IMR-90 (cell line): ENCODE measurements around the gene CAPN8. TPM values are rescaled to one million over a fixed set of nuclear protein-coding genes. Genes with fewer than 3 reads are reported as not detected.

Source experiments
- ATAC-seq: fragments of 200-7000 bp; cut with Tn5 transposase; 2 replicates; pipeline ENCODE4 v1.9.1; 2020; ENCODE audit warnings: low read depth, mild to moderate bottlenecking, moderate library complexity
- BruUV-seq: library from RNA; stranded (reverse); fragments of 400-500 nt; replicated peaks from 2 replicates; lab custom pipeline; 2021; lab: Mats Ljungman, UMichigan
- CTCF ChIA-PET: fragments of 300-600 bp; formaldehyde crosslinking; extraction: SDS; loops from one replicate; lab custom pipeline; 2021; ENCODE audit warnings: antibody characterized with exemption; lab: Yijun Ruan, JAX
- POLR2A ChIA-PET: fragments of 300-600 bp; sonication (Branson Sonifier 250); formaldehyde crosslinking; loops from one replicate; lab custom pipeline; 2022; ENCODE audit warnings: antibody characterized with exemption; ENCODE audit not compliant: unreplicated experiment; lab: Charles Lee
- DNase-seq: peaks from one replicate; pipeline ENCODE4 v3.0.0; 2013
- H2AFZ ChIP-seq: replicated peaks from 2 replicates; pipeline ENCODE3; 2013; ENCODE audit warnings: low read length, mild to moderate bottlenecking; ENCODE audit not compliant: poor library complexity
- H2AK5ac ChIP-seq: 2 replicates; pipeline ENCODE4 v1.6.1; 2013; ENCODE audit warnings: low read depth, low read length, inconsistent platforms
- H2AK9ac ChIP-seq: replicated peaks from 2 replicates; pipeline ENCODE3; 2013; ENCODE audit warnings: mild to moderate bottlenecking, low read depth, low read length, moderate library complexity; ENCODE audit not compliant: poor library complexity
- H2BK120ac ChIP-seq: 2 replicates; pipeline ENCODE4 v1.6.1; 2013; ENCODE audit warnings: low read depth, low read length, inconsistent platforms
- H2BK15ac ChIP-seq: 3 replicates; pipeline ENCODE4 v1.6.1; 2013; ENCODE audit warnings: low read depth, low read length, inconsistent platforms
- H2BK20ac ChIP-seq: 2 replicates; pipeline ENCODE4 v1.6.1; 2013; ENCODE audit warnings: low read depth, mild to moderate bottlenecking, inconsistent platforms, low read length, moderate library complexity
- H2BK5ac ChIP-seq: 2 replicates; pipeline ENCODE4 v1.6.1; 2013; ENCODE audit warnings: mild to moderate bottlenecking, low read depth, low read length, inconsistent platforms; ENCODE audit not compliant: poor library complexity, severe bottlenecking
- H3K14ac ChIP-seq: replicated peaks from 2 replicates; pipeline ENCODE4 v1.6.1; 2013; ENCODE audit warnings: low read depth, low read length, inconsistent platforms
- H3K18ac ChIP-seq: 2 replicates; pipeline ENCODE4 v1.6.1; 2013; ENCODE audit warnings: low read depth, low read length, control low read depth
- H3K23ac ChIP-seq: 2 replicates; pipeline ENCODE4 v1.6.1; 2013; ENCODE audit warnings: low read depth, low read length, inconsistent platforms
- H3K27ac ChIP-seq: 2 replicates; pipeline ENCODE4 v1.5.1; 2013; ENCODE audit warnings: mild to moderate bottlenecking, control low read depth, low read length; ENCODE audit not compliant: insufficient read depth
- H3K27me3 ChIP-seq: 2 replicates; pipeline ENCODE4 v1.6.1; 2013; ENCODE audit warnings: low read length; ENCODE audit not compliant: control insufficient read depth, insufficient read depth
- H3K36me3 ChIP-seq: 2 replicates; pipeline ENCODE4 v1.6.1; 2013; ENCODE audit warnings: low read length, mixed read lengths; ENCODE audit not compliant: control insufficient read depth, insufficient read depth
- H3K4ac ChIP-seq: 2 replicates; pipeline ENCODE4 v1.6.1; 2013; ENCODE audit warnings: low read depth, low read length, inconsistent platforms
- H3K4me1 ChIP-seq: 2 replicates; pipeline ENCODE4 v1.6.1; 2013; ENCODE audit warnings: low read length, mixed read lengths; ENCODE audit not compliant: control insufficient read depth, insufficient read depth
- H3K4me2 ChIP-seq: 2 replicates; pipeline ENCODE4 v1.6.1; 2013; ENCODE audit warnings: low read depth, mild to moderate bottlenecking, control low read depth, low read length, moderate library complexity
- H3K4me3 ChIP-seq: 2 replicates; pipeline ENCODE4 v1.5.1; 2013; ENCODE audit warnings: low read depth, mild to moderate bottlenecking, control low read depth, low read length, moderate library complexity; ENCODE audit not compliant: insufficient read depth
- H3K56ac ChIP-seq: 2 replicates; pipeline ENCODE4 v1.6.1; 2013; ENCODE audit warnings: low read length, inconsistent platforms; ENCODE audit not compliant: insufficient read depth; ENCODE audit errors: extremely low read depth
- H3K79me1 ChIP-seq, 2 experiments: 2 replicates each; pipeline ENCODE4 v1.6.1; 2013; ENCODE audit warnings: low read length in 2 of 2, inconsistent platforms in 1 of 2, low read depth in 1 of 2
- H3K9ac ChIP-seq: 2 replicates; pipeline ENCODE4 v1.6.1; 2013; ENCODE audit warnings: low read depth, low read length, control low read depth
- H3K9me1 ChIP-seq: 2 replicates; pipeline ENCODE4 v1.6.1; 2013; ENCODE audit warnings: low read length, inconsistent platforms; ENCODE audit not compliant: insufficient read depth
- H3K9me3 ChIP-seq: 2 replicates; pipeline ENCODE4 v1.6.1; 2013; ENCODE audit warnings: low read length; ENCODE audit not compliant: control insufficient read depth, insufficient read depth
- H4K20me1 ChIP-seq: 2 replicates; pipeline ENCODE4 v1.6.1; 2013; ENCODE audit warnings: low read length, inconsistent platforms; ENCODE audit not compliant: insufficient read depth
- H4K5ac ChIP-seq: 2 replicates; pipeline ENCODE4 v1.6.1; 2013; ENCODE audit warnings: mild to moderate bottlenecking, low read depth, low read length, control low read depth
- H4K8ac ChIP-seq, 2 experiments: 2 replicates each; pipeline ENCODE4 v1.6.1; 2013; ENCODE audit warnings: low read depth in 2 of 2, low read length in 2 of 2, control low read depth in 1 of 2, inconsistent platforms in 1 of 2
- H4K91ac ChIP-seq: 2 replicates; pipeline ENCODE4 v1.6.1; 2013; ENCODE audit warnings: low read depth, low read length, inconsistent platforms; ENCODE audit not compliant: insufficient read depth
- CEBPB ChIP-seq: IDR thresholded peaks from 2 replicates; pipeline ENCODE4 v1.6.1; 2012; ENCODE audit warnings: low read depth, low read length, improper control_type of control experiment
- CHD1 ChIP-seq: IDR thresholded peaks from 2 replicates; pipeline ENCODE4 v1.6.1; 2012; ENCODE audit warnings: low read depth, low read length, improper control_type of control experiment
- FOS ChIP-seq: fragments of 150-350 bp; IDR thresholded peaks from 2 replicates; pipeline ENCODE4 v1.6.1; 2016; ENCODE audit warnings: low read depth, low read length
- MAFK ChIP-seq: IDR thresholded peaks from 2 replicates; pipeline ENCODE4 v1.6.1; 2012; ENCODE audit warnings: low read depth, low read length, improper control_type of control experiment
- MAZ ChIP-seq: IDR thresholded peaks from 2 replicates; pipeline ENCODE4 v1.6.1; 2012; ENCODE audit warnings: low read depth, mild to moderate bottlenecking, low read length, improper control_type of control experiment, moderate library complexity, borderline replicate concordance
- NFE2L2 ChIP-seq: fragments of 150-350 bp; IDR thresholded peaks from 2 replicates; pipeline ENCODE4 v1.6.1; 2016; ENCODE audit warnings: low read depth, mild to moderate bottlenecking, low read length
- POLR2A ChIP-seq: IDR thresholded peaks from 2 replicates; pipeline ENCODE4 v1.6.1; 2012; ENCODE audit warnings: mild to moderate bottlenecking, low read depth, low read length
- RAD21 ChIP-seq: IDR thresholded peaks from 2 replicates; pipeline ENCODE4 v1.6.1; 2012; ENCODE audit warnings: low read length, improper control_type of control experiment
- RCOR1 ChIP-seq: IDR thresholded peaks from 2 replicates; pipeline ENCODE4 v1.6.1; 2012; ENCODE audit warnings: mild to moderate bottlenecking, low read length, improper control_type of control experiment; ENCODE audit not compliant: insufficient replicate concordance
- RFX5 ChIP-seq: IDR thresholded peaks from 2 replicates; pipeline ENCODE4 v1.8.0; 2012; ENCODE audit warnings: low read depth, mild to moderate bottlenecking, low read length, moderate library complexity
- SMC3 ChIP-seq: fragments of 150-350 bp; IDR thresholded peaks from 2 replicates; pipeline ENCODE4 v1.6.1; 2016; ENCODE audit warnings: low read depth, mild to moderate bottlenecking, antibody characterized with exemption, low read length, moderate library complexity
- WGBS, 2 experiments: methylation state at CpG; one replicate each; pipeline versions ENCODE4 v1.1.5 to v1.1.7; 2013; ENCODE audit warnings: missing lambda C conversion rate in 2 of 2; ENCODE audit not compliant: insufficient read length in 1 of 2; ENCODE audit errors: extremely low coverage in 2 of 2; 5-methylcytosine and 5-hydroxymethylcytosine counted together
- dilution Hi-C: fragments of 300-500 bp; cut with HindIII; formaldehyde crosslinking; loops from one replicate; pipeline ENCODE4 v1.14.3; 2018; ENCODE audit warnings: low sequenced_read_pairs; ENCODE audit not compliant: unreplicated experiment
- in situ Hi-C: fragments of 300-500 bp; cut with MboI; formaldehyde crosslinking; loops from 3 replicates; pipeline ENCODE4 v1.14.3; 2019; ENCODE audit warnings: low sequenced_read_pairs, inconsistent platforms, mixed read lengths
- intact Hi-C: fragments of 100-400 bp; cut with micrococcal nuclease; formaldehyde crosslinking; loops from 2 replicates; pipeline ENCODE4 v1.10.0; 2022
- polyA plus RNA-seq, 3 experiments: library from polyadenylated mRNA; depleted of rRNA; stranded (reverse); fragments of >200 nt; gene quantifications; 2 replicates each; pipeline ENCODE4 v1.2.3, GENCODE V29; 2012; ENCODE audit warnings: low replicate concordance in 1 of 3
- total RNA-seq: library from RNA; depleted of rRNA; stranded (reverse); fragments of >200 nt; gene quantifications from 2 replicates; pipeline ENCODE4 v1.2.3, GENCODE V29; 2012
- TF ChIP-seq, protein P1 (sequence below): conservative IDR thresholded peaks from 2 replicates; pipeline ENCODE4 v1.5.1; 2012; ENCODE audit warnings: mild to moderate bottlenecking, low read depth, low read length, improper control_type of control experiment

Gene CAPN8
- total and polyA plus RNA-seq, 2 of the 4 experiments (the other 2 are of a cell fraction) = not detected

DNA sequence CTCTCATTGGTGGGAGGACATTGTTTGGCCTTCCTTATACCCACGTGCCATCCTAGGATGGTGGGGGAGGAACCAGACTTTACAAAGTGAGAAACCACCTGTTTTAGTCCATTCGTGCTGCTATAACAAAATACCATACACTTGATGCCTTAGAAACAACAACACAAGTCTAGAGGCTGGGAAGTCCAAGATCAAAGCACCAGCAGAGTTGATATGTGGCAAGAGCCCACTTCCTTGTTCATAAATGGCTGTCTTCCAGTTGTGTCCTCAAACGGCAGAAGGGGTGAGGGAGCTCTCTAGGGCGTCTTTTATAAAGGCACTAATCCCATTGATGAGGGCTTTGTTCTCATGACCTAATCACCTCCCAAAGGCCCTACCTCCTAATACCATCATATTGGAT, 31.1 kb downstream of the CAPN8 start:
- no peak for ATAC-seq

More for the DNA sequence above, 31.1 kb downstream of the CAPN8 start:
- POLR2A ChIA-PET = no interaction called here
- Histone ChIP-seq H3K4ac (no peak overlapping the region), H3K23ac (no peak overlapping the region), H4K5ac (no peak overlapping the region), H2AK5ac (no peak overlapping the region), H2AK9ac (no peak overlapping the region), H2AFZ (no peak overlapping the region), H2BK5ac (no peak overlapping the region), H3K9ac (no peak overlapping the region), H3K27ac (no peak overlapping the region), H3K9me1 (no peaks in the 10 kb centered on the region), H3K4me1 (no peaks in the 10 kb centered on the region), H3K36me3 (no peaks in the 10 kb centered on the region), H3K56ac (no peak overlapping the region), H2BK20ac (no peak overlapping the region), H3K27me3 (peaks cover 36% of the 10 kb centered on the region), H3K14ac (no peak overlapping the region), H3K4me2 (no peak overlapping the region), H3K4me3 (no peak overlapping the region), H3K18ac (no peak overlapping the region), H3K79me1 (no peaks in the 10 kb centered on the region), H3K9me3 (no peaks in the 10 kb centered on the region), H4K20me1 (no peaks in the 10 kb centered on the region), H4K91ac (no peak overlapping the region), H2BK120ac (no peak overlapping the region), H2BK15ac (no peak overlapping the region), H4K8ac (no peak overlapping the region)
- CTCF ChIA-PET = no interaction called here
- dilution Hi-C loops (no loop called here), intact Hi-C loops (no loop called here), in situ Hi-C loops (no loop called here)
- BruUV-seq = no TSS peak
- DNase-seq = no peak
- no CpG with 5 or more reads among the region's 4 CpGs for WGBS, 2 experiments
- TF ChIP-seq, protein P1, sequence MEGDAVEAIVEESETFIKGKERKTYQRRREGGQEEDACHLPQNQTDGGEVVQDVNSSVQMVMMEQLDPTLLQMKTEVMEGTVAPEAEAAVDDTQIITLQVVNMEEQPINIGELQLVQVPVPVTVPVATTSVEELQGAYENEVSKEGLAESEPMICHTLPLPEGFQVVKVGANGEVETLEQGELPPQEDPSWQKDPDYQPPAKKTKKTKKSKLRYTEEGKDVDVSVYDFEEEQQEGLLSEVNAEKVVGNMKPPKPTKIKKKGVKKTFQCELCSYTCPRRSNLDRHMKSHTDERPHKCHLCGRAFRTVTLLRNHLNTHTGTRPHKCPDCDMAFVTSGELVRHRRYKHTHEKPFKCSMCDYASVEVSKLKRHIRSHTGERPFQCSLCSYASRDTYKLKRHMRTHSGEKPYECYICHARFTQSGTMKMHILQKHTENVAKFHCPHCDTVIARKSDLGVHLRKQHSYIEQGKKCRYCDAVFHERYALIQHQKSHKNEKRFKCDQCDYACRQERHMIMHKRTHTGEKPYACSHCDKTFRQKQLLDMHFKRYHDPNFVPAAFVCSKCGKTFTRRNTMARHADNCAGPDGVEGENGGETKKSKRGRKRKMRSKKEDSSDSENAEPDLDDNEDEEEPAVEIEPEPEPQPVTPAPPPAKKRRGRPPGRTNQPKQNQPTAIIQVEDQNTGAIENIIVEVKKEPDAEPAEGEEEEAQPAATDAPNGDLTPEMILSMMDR = no peak
- no peak for TF ChIP-seq FOS
- TF ChIP-seq CEBPB = no peak
- no peak for TF ChIP-seq RCOR1
- TF ChIP-seq RAD21 = no peak
- no peak for TF ChIP-seq MAFK
- TF ChIP-seq MAZ = no peak
- no peak for TF ChIP-seq NFE2L2
- TF ChIP-seq SMC3 = no peak
- no peak for TF ChIP-seq POLR2A
- TF ChIP-seq RFX5 = no peak
- no peak for TF ChIP-seq CHD1
